Measurements from ENCODE around the gene UNC5C.

DNA sequence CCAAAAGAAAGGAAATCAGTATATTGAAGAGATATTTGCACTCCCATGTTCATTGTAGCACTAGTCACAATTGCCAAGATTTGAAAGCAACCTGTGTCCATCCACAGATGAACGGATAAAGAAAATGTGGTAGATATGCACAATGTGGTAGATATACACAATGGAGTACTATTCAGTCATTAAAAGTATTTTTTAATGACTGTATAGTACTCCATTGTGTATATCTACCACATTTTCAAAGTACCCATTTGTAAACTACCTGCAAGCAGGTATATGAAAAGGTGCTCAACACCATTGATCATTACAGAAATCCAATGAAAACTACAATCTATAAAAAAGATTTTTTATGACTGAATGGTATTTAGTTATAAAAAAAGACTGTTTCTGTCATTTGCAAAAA, 200.4 kb downstream of the UNC5C start:
- TF ChIP-seq, protein P1, sequence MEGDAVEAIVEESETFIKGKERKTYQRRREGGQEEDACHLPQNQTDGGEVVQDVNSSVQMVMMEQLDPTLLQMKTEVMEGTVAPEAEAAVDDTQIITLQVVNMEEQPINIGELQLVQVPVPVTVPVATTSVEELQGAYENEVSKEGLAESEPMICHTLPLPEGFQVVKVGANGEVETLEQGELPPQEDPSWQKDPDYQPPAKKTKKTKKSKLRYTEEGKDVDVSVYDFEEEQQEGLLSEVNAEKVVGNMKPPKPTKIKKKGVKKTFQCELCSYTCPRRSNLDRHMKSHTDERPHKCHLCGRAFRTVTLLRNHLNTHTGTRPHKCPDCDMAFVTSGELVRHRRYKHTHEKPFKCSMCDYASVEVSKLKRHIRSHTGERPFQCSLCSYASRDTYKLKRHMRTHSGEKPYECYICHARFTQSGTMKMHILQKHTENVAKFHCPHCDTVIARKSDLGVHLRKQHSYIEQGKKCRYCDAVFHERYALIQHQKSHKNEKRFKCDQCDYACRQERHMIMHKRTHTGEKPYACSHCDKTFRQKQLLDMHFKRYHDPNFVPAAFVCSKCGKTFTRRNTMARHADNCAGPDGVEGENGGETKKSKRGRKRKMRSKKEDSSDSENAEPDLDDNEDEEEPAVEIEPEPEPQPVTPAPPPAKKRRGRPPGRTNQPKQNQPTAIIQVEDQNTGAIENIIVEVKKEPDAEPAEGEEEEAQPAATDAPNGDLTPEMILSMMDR (optimal IDR thresholded peaks at IDR 0.05 in 1 of 3, IDR thresholded peaks at IDR 0.05 in 1 of 3, conservative IDR thresholded peaks at IDR 0.05 in 1 of 3; ENCODE audit: extremely low read depth in 1 of 3, insufficient read depth in 2 of 3, low read length in 3 of 3) = no peak
- TF ChIP-seq EZH2 (IDR thresholded peaks at IDR 0.05; ENCODE audit: low read length) = no peak

All from keratinocyte (primary cell).